NCI-H187 (cell line): ENCODE results near the gene NKAIN4.

Source experiments
- DNase-seq, 2 experiments: peaks; one replicate each; lab custom pipeline; 2025; lab: John Stamatoyannopoulos, UW

The NKAIN4 gene

GRCh38 chr20:63192721-63193120 lies 61.5 kb downstream of the NKAIN4 start:
- DNase-seq: no peak

GRCh38 chr20:63191400-63191799 lies 62.9 kb downstream of the NKAIN4 start:
- no peak for DNase-seq

GRCh38 chr20:63190828-63191227 lies 63.4 kb downstream of the NKAIN4 start:
- DNase-seq: no peak
